Measurements from ENCODE around the gene ACKR4. TPM values are rescaled to one million over a fixed set of nuclear protein-coding genes. Genes with fewer than 3 reads are reported as not detected.

The ACKR4 gene
- total and polyA plus RNA-seq, 2 donors (not counting 1 experiment from before 2014, with no cell fraction given) = 0.15 to 0.21 TPM

DNA sequence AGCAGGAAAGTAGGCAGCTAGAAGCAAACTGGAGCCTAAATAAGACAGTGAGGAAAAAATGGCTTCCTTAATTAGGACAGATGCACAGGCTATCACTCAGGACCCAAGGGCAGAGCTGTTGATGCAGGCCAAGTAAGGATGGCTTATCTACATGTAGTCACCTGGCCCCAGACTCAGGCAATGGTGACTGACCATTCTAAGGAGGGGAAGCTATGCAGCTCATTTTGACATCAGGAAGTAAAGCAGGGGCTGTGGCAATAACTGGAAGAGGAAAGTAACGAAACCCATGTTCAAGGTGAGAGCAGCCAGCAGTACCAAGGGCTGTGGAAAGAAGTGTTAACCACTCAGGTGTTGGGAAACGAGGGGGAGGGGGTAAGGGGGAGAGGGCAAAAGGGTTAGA lies 46.3 kb downstream of the ACKR4 start:
- DNase-seq = no peak
- ATAC-seq (ENCODE audit: low read depth) = no peak
- CTCF ChIA-PET = interaction anchor here (0.5 to 6.0 kb wide), 13 partner anchors 8 to 292 kb away, joined by 3 to 86 read pairs (median 5); no protein-coding TSS in a partner anchor
- H3K36me3 ChIP-seq (replicated peaks in 1 of 2; ENCODE audit: control extremely low read depth in 1 of 2, control insufficient read depth in 1 of 2, extremely low read depth in 1 of 2, insufficient read depth in 2 of 2, low read length in 1 of 2) = peaks cover 1 to 12% of the 10 kb centered on the region in 2 experiments
- no peaks in the 10 kb centered on the region for H3K27me3 Mint-ChIP-seq
- intact Hi-C loops (cut with micrococcal nuclease) = no loop called here
- H3K9me3 ChIP-seq (ENCODE audit: control extremely low read depth in 1 of 3, control insufficient read depth in 2 of 3, insufficient read depth in 1 of 3, low read length in 2 of 3) = no peaks in the 10 kb centered on the region
- no peak overlapping the region for H2AFZ ChIP-seq (ENCODE audit: insufficient read depth, low read depth, low read length, poor library complexity, severe bottlenecking)
- no peak overlapping the region for H3K4me3 Mint-ChIP-seq
- no peak overlapping the region for H3K4me3 ChIP-seq (ENCODE audit: control extremely low read depth in 1 of 5, extremely low read depth in 1 of 5, insufficient read depth in 1 of 5, low read depth in 2 of 5, low read length in 4 of 5)
- no peaks in the 10 kb centered on the region for H3K79me2 ChIP-seq (ENCODE audit: control insufficient read depth, insufficient read depth, low read length)
- no peaks in the 10 kb centered on the region for H3K27me3 ChIP-seq (replicated peaks in 1 of 4; ENCODE audit: control extremely low read depth in 1 of 4, control insufficient read depth in 3 of 4, insufficient read depth in 4 of 4, low read length in 3 of 4)
- no peaks in the 10 kb centered on the region for H4K20me1 ChIP-seq (ENCODE audit: control insufficient read depth, insufficient read depth, low read length, poor library complexity, severe bottlenecking)
- peaks cover 7% of the 10 kb centered on the region for H3K4me1 Mint-ChIP-seq
- no peak overlapping the region for H3K9ac ChIP-seq (ENCODE audit: low read length)
- no peak overlapping the region for H3K4me2 ChIP-seq (replicated peaks; ENCODE audit: low read depth, low read length, poor library complexity, severe bottlenecking)
- 74% methylated on average over 2 of the region's 2 CpGs for WGBS (ENCODE audit: insufficient coverage)
- TF ChIP-seq EZH2 (IDR thresholded peaks at IDR 0.05; ENCODE audit: borderline replicate concordance, insufficient read depth, low read depth, low read length, poor library complexity, severe bottlenecking) = no peak
- TF ChIP-seq, protein P1, sequence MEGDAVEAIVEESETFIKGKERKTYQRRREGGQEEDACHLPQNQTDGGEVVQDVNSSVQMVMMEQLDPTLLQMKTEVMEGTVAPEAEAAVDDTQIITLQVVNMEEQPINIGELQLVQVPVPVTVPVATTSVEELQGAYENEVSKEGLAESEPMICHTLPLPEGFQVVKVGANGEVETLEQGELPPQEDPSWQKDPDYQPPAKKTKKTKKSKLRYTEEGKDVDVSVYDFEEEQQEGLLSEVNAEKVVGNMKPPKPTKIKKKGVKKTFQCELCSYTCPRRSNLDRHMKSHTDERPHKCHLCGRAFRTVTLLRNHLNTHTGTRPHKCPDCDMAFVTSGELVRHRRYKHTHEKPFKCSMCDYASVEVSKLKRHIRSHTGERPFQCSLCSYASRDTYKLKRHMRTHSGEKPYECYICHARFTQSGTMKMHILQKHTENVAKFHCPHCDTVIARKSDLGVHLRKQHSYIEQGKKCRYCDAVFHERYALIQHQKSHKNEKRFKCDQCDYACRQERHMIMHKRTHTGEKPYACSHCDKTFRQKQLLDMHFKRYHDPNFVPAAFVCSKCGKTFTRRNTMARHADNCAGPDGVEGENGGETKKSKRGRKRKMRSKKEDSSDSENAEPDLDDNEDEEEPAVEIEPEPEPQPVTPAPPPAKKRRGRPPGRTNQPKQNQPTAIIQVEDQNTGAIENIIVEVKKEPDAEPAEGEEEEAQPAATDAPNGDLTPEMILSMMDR (IDR thresholded peaks at IDR 0.05) = no peak
- H3K9me3 Mint-ChIP-seq (ENCODE audit: insufficient read depth) = no peaks in the 10 kb centered on the region
- H3K4me1 ChIP-seq (ENCODE audit: control insufficient read depth in 2 of 2, insufficient read depth in 2 of 2, low read length in 2 of 2) = no peaks in the 10 kb centered on the region
- no peak overlapping the region for H3K27ac ChIP-seq (ENCODE audit: low read length in 2 of 2)
- POLR2A ChIA-PET = no interaction called here
- H3K27ac Mint-ChIP-seq = no peak overlapping the region

- Mint-ChIP-seq H3K9me3 (ENCODE audit: insufficient read depth) (no peaks in the 10 kb centered on the region), H3K27ac (no peak overlapping the region), H3K4me1 (peaks cover 7% of the 10 kb centered on the region), H3K4me3 (no peak overlapping the region), H3K27me3 (no peaks in the 10 kb centered on the region)
- Histone ChIP-seq H3K36me3 (replicated peaks in 1 of 2; ENCODE audit: control extremely low read depth in 1 of 2, control insufficient read depth in 1 of 2, extremely low read depth in 1 of 2, insufficient read depth in 2 of 2, low read length in 1 of 2) (peaks cover 0 to 1% of the 10 kb centered on the region in 2 experiments), H3K27me3 (replicated peaks in 1 of 4; ENCODE audit: control extremely low read depth in 1 of 4, control insufficient read depth in 3 of 4, insufficient read depth in 4 of 4, low read length in 3 of 4) (no peaks in the 10 kb centered on the region), H3K4me1 (ENCODE audit: control insufficient read depth in 2 of 2, insufficient read depth in 2 of 2, low read length in 2 of 2) (no peaks in the 10 kb centered on the region), H3K9me3 (ENCODE audit: control extremely low read depth in 1 of 3, control insufficient read depth in 2 of 3, insufficient read depth in 1 of 3, low read length in 2 of 3) (no peaks in the 10 kb centered on the region), H3K4me2 (replicated peaks; ENCODE audit: low read depth, low read length, poor library complexity, severe bottlenecking) (no peak overlapping the region), H4K20me1 (ENCODE audit: control insufficient read depth, insufficient read depth, low read length, poor library complexity, severe bottlenecking) (no peaks in the 10 kb centered on the region), H3K27ac (ENCODE audit: low read length in 2 of 2) (no peak overlapping the region), H3K79me2 (ENCODE audit: control insufficient read depth, insufficient read depth, low read length) (no peaks in the 10 kb centered on the region), H3K4me3 (ENCODE audit: control extremely low read depth in 1 of 5, extremely low read depth in 1 of 5, insufficient read depth in 1 of 5, low read depth in 2 of 5, low read length in 4 of 5) (no peak overlapping the region), H3K9ac (ENCODE audit: low read length) (no peak overlapping the region), H2AFZ (ENCODE audit: insufficient read depth, low read depth, low read length, poor library complexity, severe bottlenecking) (no peak overlapping the region)
- intact Hi-C loops (cut with micrococcal nuclease) = no loop called here
- POLR2A ChIA-PET = no interaction called here
- WGBS (ENCODE audit: insufficient coverage) = 83% methylated on average over 1 of the region's 1 CpG
- TF ChIP-seq, protein P1 (IDR thresholded peaks at IDR 0.05) = no peak
- TF ChIP-seq EZH2 (IDR thresholded peaks at IDR 0.05; ENCODE audit: borderline replicate concordance, insufficient read depth, low read depth, low read length, poor library complexity, severe bottlenecking) = no peak
- ATAC-seq (ENCODE audit: low read depth) (no peak), DNase-seq (no peak)
- CTCF ChIA-PET = interaction anchor here (0.6 to 2.3 kb wide), 8 partner anchors 9 to 748 kb away, joined by 3 to 6 read pairs (median 4); no protein-coding TSS in a partner anchor
Observed at GRCh38 chr3:132645058-132645457, 48.0 kb downstream of the ACKR4 start.

Measured in B cell (primary cell).